B cell (primary cell): ENCODE data around the gene JPH2. TPM values are rescaled to one million over a fixed set of nuclear protein-coding genes. Genes with fewer than 3 reads are reported as not detected.

Experiments used
- ATAC-seq: fragments of 200-7000 bp; cut with Tn5 transposase; one replicate; pipeline ENCODE4 v1.10.0; 2021; ENCODE audit warnings: low read depth, mild to moderate bottlenecking, moderate number of reproducible peaks, moderate library complexity
- CTCF ChIA-PET: fragments of 350-600 bp; sonication (Branson Sonifier 250); formaldehyde crosslinking; loops from one replicate; lab custom pipeline; 2021; ENCODE audit warnings: antibody characterized with exemption, inconsistent platforms; lab: Charles Lee
- POLR2A ChIA-PET: fragments of 350-600 bp; sonication (Branson Sonifier 250); formaldehyde crosslinking; loops from one replicate; lab custom pipeline; 2021; ENCODE audit warnings: antibody characterized with exemption; lab: Charles Lee
- DNase-seq: peaks from one replicate; pipeline ENCODE4 v3.0.0; 2013
- H2AFZ ChIP-seq: 2 replicates; pipeline ENCODE4 v1.6.1; 2012; ENCODE audit warnings: mild to moderate bottlenecking, low read depth, low read length; ENCODE audit not compliant: insufficient read depth, poor library complexity, severe bottlenecking
- H3K27ac ChIP-seq, 2 donors: 1 replicate in 1 of 2; 2 replicates in 1 of 2; pipeline ENCODE4 v1.5.1; 2012 to 2013; ENCODE audit warnings: low read length in 2 of 2, mild to moderate bottlenecking in 2 of 2, moderate library complexity in 1 of 2
- H3K27me3 ChIP-seq, 4 experiments: fragments of 200-600 bp in 1 of 4; sonication (generic) in 1 of 4; replicated peaks in 1 of 4; 1 replicate in 2 of 4; 2 replicates in 2 of 4; pipeline versions ENCODE4 v1.6.1 to v1.7.0; 2013 to 2016; ENCODE audit warnings: low read length in 3 of 4, mild to moderate bottlenecking in 2 of 4, mixed read lengths in 1 of 4, moderate library complexity in 1 of 4; ENCODE audit not compliant: insufficient read depth in 4 of 4, control insufficient read depth in 3 of 4; ENCODE audit errors: control extremely low read depth in 1 of 4
- H3K36me3 ChIP-seq, 2 experiments: replicated peaks in 1 of 2; 1 replicate in 1 of 2; 2 replicates in 1 of 2; pipeline versions ENCODE4 v1.6.1 to v1.7.1; 2013; ENCODE audit warnings: low read length in 1 of 2; ENCODE audit not compliant: insufficient read depth in 2 of 2, control insufficient read depth in 1 of 2; ENCODE audit errors: control extremely low read depth in 1 of 2, extremely low read depth in 1 of 2
- H3K4me1 ChIP-seq, 2 donors: fragments of 200-600 bp in 1 of 2; sonication (generic) in 1 of 2; 1 replicate in 1 of 2; 2 replicates in 1 of 2; pipeline versions ENCODE4 v1.5.1 to v1.6.1; 2013 to 2017; ENCODE audit warnings: low read length in 2 of 2; ENCODE audit not compliant: control insufficient read depth in 2 of 2, insufficient read depth in 2 of 2
- H3K4me2 ChIP-seq: replicated peaks from 2 replicates; pipeline ENCODE3; 2012; ENCODE audit warnings: mild to moderate bottlenecking, low read depth, low read length; ENCODE audit not compliant: poor library complexity, severe bottlenecking
- H3K4me3 ChIP-seq, 5 experiments: fragments of 200-600 bp in 1 of 5; sonication (generic) in 1 of 5; 1 replicate in 3 of 5; 2 replicates in 2 of 5; pipeline versions ENCODE4 v1.5.1 to v1.7.0; 2011 to 2016; ENCODE audit warnings: low read length in 4 of 5, mild to moderate bottlenecking in 4 of 5, low read depth in 2 of 5, control low read depth in 1 of 5, moderate library complexity in 1 of 5; ENCODE audit not compliant: insufficient read depth in 1 of 5; ENCODE audit errors: control extremely low read depth in 1 of 5, extremely low read depth in 1 of 5
- H3K79me2 ChIP-seq: fragments of 200-600 bp; sonication (generic); one replicate; pipeline ENCODE4 v1.6.0; 2016; ENCODE audit warnings: low read length; ENCODE audit not compliant: control insufficient read depth, insufficient read depth
- H3K9ac ChIP-seq: fragments of 200-600 bp; sonication (generic); 2 replicates; pipeline ENCODE4 v1.6.1; 2017; ENCODE audit warnings: mild to moderate bottlenecking, low read length, moderate library complexity
- H3K9me3 ChIP-seq, 3 donors: one replicate each; pipeline versions ENCODE4 v1.6.1 to v1.7.1; 2013; ENCODE audit warnings: low read length in 2 of 3; ENCODE audit not compliant: control insufficient read depth in 2 of 3, insufficient read depth in 1 of 3; ENCODE audit errors: control extremely low read depth in 1 of 3
- H4K20me1 ChIP-seq: 2 replicates; pipeline ENCODE4 v1.6.0; 2012; ENCODE audit warnings: mild to moderate bottlenecking, low read length; ENCODE audit not compliant: insufficient read depth, control insufficient read depth, poor library complexity, severe bottlenecking
- H3K27ac Mint-ChIP-seq: one replicate; pipeline ENCODE4 v1.8.0; 2021; ENCODE audit warnings: mixed read lengths
- H3K27me3 Mint-ChIP-seq: one replicate; pipeline ENCODE4 v1.8.0; 2021; ENCODE audit warnings: mixed read lengths
- H3K4me1 Mint-ChIP-seq: one replicate; pipeline ENCODE4 v1.8.0; 2021; ENCODE audit warnings: mixed read lengths
- H3K4me3 Mint-ChIP-seq: one replicate; pipeline ENCODE4 v1.8.0; 2021; ENCODE audit warnings: mixed read lengths
- H3K9me3 Mint-ChIP-seq: one replicate; pipeline ENCODE4 v1.8.0; 2022; ENCODE audit warnings: mixed read lengths; ENCODE audit not compliant: insufficient read depth
- EZH2 ChIP-seq: IDR thresholded peaks from 2 replicates; pipeline ENCODE4 v1.6.1; 2012; ENCODE audit warnings: borderline replicate concordance, low read depth, mild to moderate bottlenecking, moderate library complexity, low read length; ENCODE audit not compliant: insufficient read depth, poor library complexity, severe bottlenecking
- WGBS: methylation state at CpG from one replicate; pipeline ENCODE4 v1.1.5; 2013; ENCODE audit warnings: missing lambda C conversion rate; ENCODE audit not compliant: insufficient coverage; 5-methylcytosine and 5-hydroxymethylcytosine counted together
- intact Hi-C: fragments of 100-400 bp; cut with micrococcal nuclease; formaldehyde crosslinking; loops from one replicate; pipeline ENCODE4 v1.10.0; 2022
- polyA plus RNA-seq: library from polyadenylated mRNA; depleted of rRNA; stranded (reverse); fragments of >200 nt; gene quantifications from 2 replicates; pipeline ENCODE4 v1.2.3, GENCODE V29; 2012
- total RNA-seq, 2 donors: library from RNA; stranded (reverse); fragments of 120-200 nt in 1 of 2; gene quantifications; 1 replicate in 1 of 2; 2 replicates in 1 of 2; pipeline versions ENCODE4 v1.2.3 to v1.2.4, GENCODE V29; 2013 to 2022
- TF ChIP-seq, protein P1 (sequence below): fragments of 200-600 bp; IDR thresholded peaks from one replicate; pipeline ENCODE4 v1.8.0; 2022; ENCODE audit warnings: antibody characterized with exemption, mild to moderate bottlenecking

Gene JPH2
- total and polyA plus RNA-seq, 2 donors (not counting 1 experiment from before 2014, with no cell fraction given): 0.10 TPM; not detected in 1

DNA sequence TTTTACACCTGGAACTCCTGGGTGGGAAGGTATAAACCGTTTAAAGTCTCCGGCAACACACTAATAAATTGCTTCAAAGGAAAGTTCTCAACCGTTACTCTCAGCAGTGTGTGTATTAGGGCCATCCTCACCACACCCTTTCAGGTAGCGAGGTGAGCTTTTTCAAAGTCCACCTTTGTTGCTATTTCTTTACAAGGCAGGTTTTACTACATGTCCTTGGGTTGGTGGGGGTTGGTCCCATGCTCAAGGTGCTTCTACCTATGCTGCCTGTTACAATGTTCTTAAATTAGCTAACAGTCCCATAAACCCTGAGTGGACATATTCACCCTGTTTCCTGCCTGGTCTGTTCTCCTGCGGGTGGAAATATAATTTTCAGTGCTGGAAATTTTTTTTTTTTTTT is 36.7 kb upstream of the JPH2 start:
- CTCF ChIA-PET: interaction anchor here (2.0 to 3.5 kb wide), 2 partner anchors 8 to 88 kb away, joined by 7 to 16 read pairs; partner anchors contain the start of gene FITM2

DNA sequence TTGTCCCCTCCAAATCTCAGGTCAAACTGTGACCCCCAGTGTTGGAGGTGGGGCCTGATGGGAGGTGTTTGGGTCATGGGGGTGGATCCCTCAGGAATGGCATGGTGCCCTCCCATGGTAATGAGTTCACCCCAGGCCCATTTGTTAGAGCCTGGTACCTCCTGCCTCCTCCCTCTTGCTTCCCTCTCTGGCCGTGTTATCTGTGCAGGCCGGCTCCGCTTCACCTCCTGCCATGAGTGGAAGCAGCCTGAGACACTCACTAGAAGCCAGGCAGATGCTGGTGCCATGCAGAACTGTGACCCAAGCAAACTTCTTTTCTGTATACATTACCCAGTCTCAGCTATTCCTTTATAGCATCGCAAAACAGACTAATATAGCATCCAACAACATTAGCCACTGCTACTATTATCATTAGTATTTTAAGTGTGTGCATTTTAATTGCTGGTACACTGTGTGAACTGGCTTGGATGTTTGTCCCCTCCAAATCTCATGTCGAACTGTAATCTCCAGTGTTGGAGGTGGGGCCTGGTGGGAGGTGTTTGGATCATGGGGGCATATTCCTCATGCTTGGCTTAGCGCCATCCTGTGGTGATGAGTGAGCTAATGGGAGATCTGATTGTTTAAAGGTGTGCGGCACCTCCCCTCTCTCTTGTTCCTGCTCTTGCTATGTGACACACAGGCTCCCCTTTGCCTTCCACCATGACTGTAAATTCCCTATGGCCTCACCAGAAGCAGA is 35.8 kb upstream of the JPH2 start:
- H3K36me3 ChIP-seq: peaks cover 0 to 4% of the 10 kb centered on the region in 2 experiments
- Mint-ChIP-seq H3K4me3 (no peak overlapping the region), H3K27ac (no peak overlapping the region), H3K9me3 (no peaks in the 10 kb centered on the region), H3K4me1 (peaks cover 18% of the 10 kb centered on the region), H3K27me3 (no peaks in the 10 kb centered on the region)
- WGBS: 92% methylated on average over 5 of the region's 7 CpGs
- no peak overlapping the region for H3K9ac ChIP-seq
- ATAC-seq (no peak), DNase-seq (no peak)
- H3K4me3 ChIP-seq: no peak overlapping the region
- H3K4me1 ChIP-seq: peaks cover 13 to 15% of the 10 kb centered on the region in 2 donors
- H2AFZ ChIP-seq: no peak overlapping the region
- no peak for TF ChIP-seq EZH2
- TF ChIP-seq, protein P1, sequence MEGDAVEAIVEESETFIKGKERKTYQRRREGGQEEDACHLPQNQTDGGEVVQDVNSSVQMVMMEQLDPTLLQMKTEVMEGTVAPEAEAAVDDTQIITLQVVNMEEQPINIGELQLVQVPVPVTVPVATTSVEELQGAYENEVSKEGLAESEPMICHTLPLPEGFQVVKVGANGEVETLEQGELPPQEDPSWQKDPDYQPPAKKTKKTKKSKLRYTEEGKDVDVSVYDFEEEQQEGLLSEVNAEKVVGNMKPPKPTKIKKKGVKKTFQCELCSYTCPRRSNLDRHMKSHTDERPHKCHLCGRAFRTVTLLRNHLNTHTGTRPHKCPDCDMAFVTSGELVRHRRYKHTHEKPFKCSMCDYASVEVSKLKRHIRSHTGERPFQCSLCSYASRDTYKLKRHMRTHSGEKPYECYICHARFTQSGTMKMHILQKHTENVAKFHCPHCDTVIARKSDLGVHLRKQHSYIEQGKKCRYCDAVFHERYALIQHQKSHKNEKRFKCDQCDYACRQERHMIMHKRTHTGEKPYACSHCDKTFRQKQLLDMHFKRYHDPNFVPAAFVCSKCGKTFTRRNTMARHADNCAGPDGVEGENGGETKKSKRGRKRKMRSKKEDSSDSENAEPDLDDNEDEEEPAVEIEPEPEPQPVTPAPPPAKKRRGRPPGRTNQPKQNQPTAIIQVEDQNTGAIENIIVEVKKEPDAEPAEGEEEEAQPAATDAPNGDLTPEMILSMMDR: no peak
- ChIA-PET POLR2A (no interaction called here), CTCF (no interaction called here)
- H3K27ac ChIP-seq: no peak overlapping the region
- no peaks in the 10 kb centered on the region for H3K9me3 ChIP-seq
- H3K27me3 ChIP-seq: no peaks in the 10 kb centered on the region
- no peaks in the 10 kb centered on the region for H4K20me1 ChIP-seq
- intact Hi-C loops: no loop called here
- peaks cover 2% of the 10 kb centered on the region for H3K79me2 ChIP-seq
- no peak overlapping the region for H3K4me2 ChIP-seq

More for the DNA sequence above, 36.7 kb upstream of the JPH2 start:
- intact Hi-C loops: no loop called here
- no peaks in the 10 kb centered on the region for H3K27me3 Mint-ChIP-seq
- no peak for DNase-seq
- Histone ChIP-seq H3K9ac (no peak overlapping the region), H3K9me3 (no peaks in the 10 kb centered on the region), H3K4me2 (no peak overlapping the region), H3K27me3 (no peaks in the 10 kb centered on the region), H3K4me3 (no peak overlapping the region), H3K27ac (no peak overlapping the region), H4K20me1 (no peaks in the 10 kb centered on the region), H3K79me2 (no peaks in the 10 kb centered on the region), H3K36me3 (peaks cover 0 to 4% of the 10 kb centered on the region in 2 experiments), H2AFZ (no peak overlapping the region), H3K4me1 (peaks cover 4 to 6% of the 10 kb centered on the region in 2 donors)
- ATAC-seq: no peak
- no peaks in the 10 kb centered on the region for H3K9me3 Mint-ChIP-seq
- 100% methylated on average over 1 of the region's 5 CpGs for WGBS
- no peak overlapping the region for H3K27ac Mint-ChIP-seq
- POLR2A ChIA-PET: no interaction called here
- no peak overlapping the region for H3K4me3 Mint-ChIP-seq
- peaks cover 9% of the 10 kb centered on the region for H3K4me1 Mint-ChIP-seq
- TF ChIP-seq, protein P1: no peak
- TF ChIP-seq EZH2: no peak
